GM18517 (cell line): ENCODE measurements around the gene ADAMTS17.

Experiments
- ATAC-seq: cut with Tn5 transposase; IDR thresholded peaks from one replicate; pipeline ENCODE4 v1.9.1; 2021; ENCODE audit warnings: mild to moderate bottlenecking, moderate library complexity; ENCODE audit not compliant: unreplicated experiment

Gene ADAMTS17

GRCh38 chr15:100175406-100176114, 166.2 kb downstream of the ADAMTS17 start:
- ATAC-seq, result no peak

DNA sequence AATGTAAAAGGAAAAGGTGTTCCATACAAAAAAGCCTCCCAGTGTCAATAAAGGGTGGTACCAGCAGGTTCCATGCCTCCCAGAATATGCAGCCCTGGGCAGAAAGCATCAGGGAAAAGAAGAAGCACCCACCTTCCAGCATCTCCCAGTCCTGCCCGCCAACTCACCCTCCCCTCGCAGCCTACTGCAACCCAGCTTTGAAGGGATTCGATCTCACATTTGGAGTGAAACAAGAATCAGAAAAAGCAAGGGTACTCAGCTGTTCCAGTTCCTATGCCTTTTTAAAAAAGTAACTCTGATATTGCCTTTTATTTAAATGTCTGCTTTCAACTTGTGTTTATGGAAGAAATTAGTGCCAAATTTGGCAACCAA, 166.9 kb downstream of the ADAMTS17 start:
- no peak for ATAC-seq

- no peak for ATAC-seq
These were observed 167.4 kb downstream of the ADAMTS17 start for GRCh38 chr15:100174159-100174903.

GRCh38 chr15:100172356-100173024, 169.3 kb downstream of the ADAMTS17 start:
- ATAC-seq, result no peak

DNA sequence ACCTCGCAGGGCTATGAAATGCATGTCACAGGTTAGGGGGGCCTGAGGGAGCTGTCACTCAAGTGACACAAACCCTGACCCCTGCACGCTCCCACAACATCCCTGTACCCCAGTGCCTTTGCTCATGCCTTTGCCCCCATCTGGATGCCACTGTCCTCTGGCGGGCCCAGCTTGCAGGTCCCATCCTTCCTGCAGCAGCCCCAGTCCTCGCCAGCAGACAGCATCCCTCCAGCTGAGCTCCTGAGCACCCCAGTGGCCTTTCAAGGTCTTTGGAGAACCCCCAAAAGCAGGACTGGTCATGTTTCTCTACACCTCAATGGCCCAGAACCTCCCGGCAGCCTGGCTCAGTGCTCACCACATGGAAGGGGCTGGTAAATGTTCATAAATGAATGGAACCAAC, 170.4 kb downstream of the ADAMTS17 start:
- no peak for ATAC-seq

DNA sequence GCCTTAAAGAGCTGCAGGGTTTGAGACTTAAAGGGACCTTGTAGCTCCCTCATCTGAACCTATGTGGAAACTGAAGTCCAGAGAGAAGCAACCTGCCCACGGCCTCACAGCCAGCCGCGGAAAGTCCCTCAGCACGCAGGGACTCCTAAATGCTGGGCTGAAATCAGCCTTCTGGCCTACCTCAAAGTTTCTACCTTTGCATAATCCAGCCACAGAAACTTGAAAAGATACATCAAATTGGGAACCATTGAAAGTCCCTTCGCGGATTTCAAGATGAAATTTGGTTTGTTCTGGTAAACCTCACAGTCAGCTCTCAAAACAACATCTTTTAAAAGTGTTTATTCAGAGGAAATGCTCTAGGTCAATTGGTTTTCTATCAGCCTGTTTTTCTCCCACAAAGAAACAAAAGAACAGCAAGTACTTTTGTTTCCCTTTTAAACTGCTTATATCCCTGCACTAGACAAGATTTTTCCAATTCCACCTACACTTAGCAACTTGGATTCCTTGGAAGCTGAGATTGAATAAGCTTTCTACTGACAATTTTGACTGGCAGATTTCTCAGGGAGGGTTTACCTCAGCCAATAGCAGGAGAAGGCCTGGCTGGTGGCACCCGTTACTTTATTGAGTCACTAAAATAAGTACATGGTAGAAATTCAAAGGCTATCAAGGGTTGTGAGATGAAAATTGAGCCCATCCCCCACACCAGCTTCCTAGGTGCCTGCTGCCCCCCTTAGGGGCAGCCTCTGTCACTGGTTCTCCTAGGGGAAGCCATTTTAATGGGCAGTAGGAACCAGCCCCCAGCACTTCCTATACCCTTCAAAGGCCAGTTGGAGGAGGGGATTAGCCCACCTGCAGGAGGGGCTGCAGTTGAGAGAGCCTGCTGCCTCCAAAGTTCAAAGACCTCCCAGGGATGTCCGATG, 171.2 kb downstream of the ADAMTS17 start:
- no peak for ATAC-seq

- no peak for ATAC-seq
These were observed 172.0 kb downstream of the ADAMTS17 start for GRCh38 chr15:100169615-100170290.

DNA sequence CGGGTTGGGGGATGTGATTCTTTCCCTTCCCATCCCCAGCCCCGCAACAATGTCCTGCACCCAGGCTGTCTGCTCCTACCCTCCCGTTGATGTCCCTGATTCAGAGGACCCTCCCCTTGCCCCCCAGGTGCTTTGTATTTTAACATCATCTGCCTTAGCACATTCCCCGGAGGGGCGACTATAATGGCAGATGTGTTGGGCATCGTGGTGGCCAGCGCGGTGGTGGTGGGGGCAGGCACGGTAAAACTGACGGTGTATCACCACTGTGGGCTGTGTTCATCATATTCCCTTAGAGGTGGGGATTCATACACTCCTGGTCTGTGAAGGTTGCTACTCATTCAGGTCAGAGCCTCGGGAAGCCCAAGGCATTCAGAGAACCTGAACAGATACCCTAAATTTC, 173.0 kb downstream of the ADAMTS17 start:
- ATAC-seq, result no peak

- no peak for ATAC-seq
These were observed 173.8 kb downstream of the ADAMTS17 start for GRCh38 chr15:100167884-100168375.

- no peak for ATAC-seq
These were observed 175.5 kb downstream of the ADAMTS17 start for GRCh38 chr15:100166313-100166712.

DNA sequence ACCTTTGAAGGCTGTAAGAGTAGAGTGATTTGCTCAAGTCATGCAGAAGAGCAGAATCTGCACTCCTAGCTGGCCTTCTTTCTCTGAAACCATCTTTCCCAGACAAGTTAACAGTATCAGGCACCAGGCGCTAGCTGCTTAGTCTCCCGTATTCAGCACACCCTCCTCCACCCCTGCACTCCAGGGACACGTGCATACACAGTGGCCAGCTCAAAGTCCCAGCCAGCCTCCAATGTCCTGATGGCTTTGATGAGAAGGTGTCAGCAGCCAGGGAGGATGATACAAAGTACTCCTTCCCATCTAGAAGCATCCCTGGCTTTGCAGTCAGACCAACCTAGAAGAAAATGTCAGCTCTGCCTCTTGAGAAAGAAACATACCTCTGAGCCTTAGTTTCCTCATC, 177.8 kb downstream of the ADAMTS17 start:
- ATAC-seq, result no peak

GRCh38 chr15:100160953-100161352, 180.8 kb downstream of the ADAMTS17 start:
- ATAC-seq, result no peak

- no peak for ATAC-seq
These were observed 182.3 kb downstream of the ADAMTS17 start for GRCh38 chr15:100159436-100159835.

DNA sequence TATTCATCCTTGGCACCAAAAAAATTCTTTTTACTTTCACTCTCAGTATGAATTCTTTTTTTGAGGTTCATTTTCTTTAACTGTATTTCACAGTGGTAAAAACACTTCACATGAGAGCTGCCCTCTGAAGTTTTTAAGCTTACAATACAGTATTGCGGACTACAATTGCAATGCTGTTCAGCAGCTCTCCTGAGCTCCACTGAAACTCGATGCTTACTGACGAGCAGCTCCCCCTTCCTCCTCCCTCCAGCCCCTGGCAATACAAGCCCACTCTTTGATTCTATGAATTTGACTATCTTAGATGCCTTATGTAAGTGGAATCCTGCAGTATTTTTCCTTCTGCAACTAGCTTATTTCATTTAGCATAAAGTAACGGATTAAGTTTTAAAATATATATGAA, 183.4 kb downstream of the ADAMTS17 start:
- ATAC-seq, result no peak

GRCh38 chr15:100156201-100156600, 185.6 kb downstream of the ADAMTS17 start:
- ATAC-seq, result no peak

GRCh38 chr15:100154338-100154737, 187.4 kb downstream of the ADAMTS17 start:
- no peak for ATAC-seq

DNA sequence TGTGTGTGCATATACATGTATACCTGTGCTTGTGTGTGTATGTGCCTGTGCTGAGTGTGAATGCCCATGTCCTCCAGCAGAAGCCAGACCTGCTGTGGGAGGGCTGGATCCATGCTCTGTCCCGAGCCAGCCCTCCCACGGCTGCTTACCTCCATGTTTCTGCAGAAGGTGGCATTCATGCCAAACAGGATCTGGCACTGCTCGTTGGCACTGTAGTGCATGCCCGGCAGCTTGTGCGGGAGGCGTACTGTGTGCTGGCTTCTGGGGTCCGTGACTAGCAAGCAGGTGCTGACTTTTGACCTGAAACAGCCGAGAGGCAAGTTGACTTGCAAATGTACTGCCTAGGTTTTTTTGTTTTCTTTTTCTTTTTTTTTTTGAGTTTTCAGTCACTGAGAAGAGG, 189.3 kb downstream of the ADAMTS17 start:
- no peak for ATAC-seq

- no peak for ATAC-seq
These were observed 190.9 kb downstream of the ADAMTS17 start for GRCh38 chr15:100150906-100151305.

- ATAC-seq, result no peak
These were observed 193.9 kb downstream of the ADAMTS17 start for GRCh38 chr15:100147828-100148227.

- ATAC-seq, result no peak
These were observed 198.4 kb downstream of the ADAMTS17 start for GRCh38 chr15:100143378-100143777.
